Measurements from ENCODE around the gene RRP36. TPM values are rescaled to one million over a fixed set of nuclear protein-coding genes. Genes with fewer than 3 reads are reported as not detected.
A peak's percentile ranks its signal among the peaks of the same experiment; 100 is the strongest.

RRP36 gene
- total RNA-seq, 3 donors from 2014 or later = 31.4 to 40.0 (median 37.1) TPM

- DNase-seq (no peak), ATAC-seq (no peak)
- peaks cover 32% of the 10 kb centered on the region for H3K4me1 ChIP-seq (ENCODE audit: low read depth)
- no peak for TF ChIP-seq CTCF (IDR thresholded peaks at IDR 0.05)
- intact Hi-C loops (cut with DNase I, micrococcal nuclease) = no loop called here
- peaks cover 4% of the 10 kb centered on the region for H3K36me3 ChIP-seq (ENCODE audit: low read depth)
- no peaks in the 10 kb centered on the region for H3K9me3 ChIP-seq
- no peak overlapping the region for H3K4me3 ChIP-seq
These were observed 5.1 kb upstream of the RRP36 start for GRCh38 chr6:43016176-43016942.

- intact Hi-C loops (cut with DNase I, micrococcal nuclease) = no loop called here
- peaks cover 32% of the 10 kb centered on the region for H3K4me1 ChIP-seq (ENCODE audit: low read depth)
These were observed 4.5 kb upstream of the RRP36 start for GRCh38 chr6:43016943-43017334.

GRCh38 chr6:43019152-43019551 is 2.3 kb upstream of the RRP36 start:
- ATAC-seq (no peak), DNase-seq (no peak)
- no peaks in the 10 kb centered on the region for H3K9me3 ChIP-seq
- H3K4me3 ChIP-seq = no peak overlapping the region
- TF ChIP-seq CTCF (IDR thresholded peaks at IDR 0.05) = no peak
- intact Hi-C loops (cut with DNase I, micrococcal nuclease) = no loop called here
- H3K4me1 ChIP-seq (ENCODE audit: low read depth) = peaks cover 30% of the 10 kb centered on the region
- no peaks in the 10 kb centered on the region for H3K36me3 ChIP-seq (ENCODE audit: low read depth)

More at GRCh38 chr6:43016943-43017334, 4.5 kb upstream of the RRP36 start:
- no peak for ATAC-seq
- H3K4me3 ChIP-seq = no peak overlapping the region
- H3K36me3 ChIP-seq (ENCODE audit: low read depth) = peaks cover 4% of the 10 kb centered on the region
- no peak for TF ChIP-seq CTCF (IDR thresholded peaks at IDR 0.05)
- no peaks in the 10 kb centered on the region for H3K9me3 ChIP-seq
- DNase-seq = no peak

- intact Hi-C loops (cut with DNase I, micrococcal nuclease) = no loop called here
- DNase-seq (no peak), ATAC-seq (no peak)
- Histone ChIP-seq H3K4me1 (ENCODE audit: low read depth) (peaks cover 24% of the 10 kb centered on the region), H3K9me3 (no peaks in the 10 kb centered on the region), H3K36me3 (ENCODE audit: low read depth) (no peaks in the 10 kb centered on the region), H3K4me3 (no peak overlapping the region)
- no peak for TF ChIP-seq CTCF (IDR thresholded peaks at IDR 0.05)
These were observed 1.2 kb upstream of the RRP36 start for GRCh38 chr6:43020052-43020705.

GRCh38 chr6:43020847-43021246 is 576 bp upstream of the RRP36 start:
- H3K9me3 ChIP-seq = no peaks in the 10 kb centered on the region
- DNase-seq (peak in 1 of 3 donors; percentile 39), ATAC-seq (peak; percentile 5)
- H3K4me1 ChIP-seq (ENCODE audit: low read depth) = peaks cover 21% of the 10 kb centered on the region
- no peak for TF ChIP-seq CTCF (IDR thresholded peaks at IDR 0.05)
- intact Hi-C loops (cut with DNase I, micrococcal nuclease) = no loop called here
- no peaks in the 10 kb centered on the region for H3K36me3 ChIP-seq (ENCODE audit: low read depth)
- no peak overlapping the region for H3K4me3 ChIP-seq
